Posterior vena cava (tissue), 2 donors: ENCODE data around the gene GFI1. TPM values are rescaled to one million over a fixed set of nuclear protein-coding genes. Genes with fewer than 3 reads are reported as not detected.

ENCODE experiments used
- DNase-seq: peaks from one replicate; pipeline ENCODE4 v3.0.0-alpha.2; 2020; ENCODE audit warnings: low spot score
- intact Hi-C, 2 donors: fragments of 100-400 bp; cut with DNase I; formaldehyde crosslinking; loops; one replicate each; pipeline versions ENCODE4 v1.14.1 to v1.14.2; 2022 to 2023
- total RNA-seq, 2 donors: library from RNA; stranded (reverse); fragmentation: NEBNext Ultra II Directional; extraction: Animal tissue kit (Norgen Biotek cat#: 25700); gene quantifications; one replicate each; pipeline ENCODE4 v1.2.1, GENCODE V29; 2021
- donor health status: DM: yes; HTN: yes; CAD: no.
- donor health status: DM: yes; HTN: yes; CAD: no.

The GFI1 gene
- total RNA-seq, 2 donors from 2014 or later: 0.76 to 1.1 TPM

- intact Hi-C loops: no loop called here
- DNase-seq: no peak
Observed at GRCh38 chr1:92493139-92493538, 6.4 kb upstream of the GFI1 start.

GRCh38 chr1:92488832-92489231 lies 2.1 kb upstream of the GFI1 start:
- intact Hi-C loops: no loop called here

GRCh38 chr1:92488416-92488815 lies 1.7 kb upstream of the GFI1 start:
- no peak for DNase-seq
- intact Hi-C loops: no loop called here

More at GRCh38 chr1:92488832-92489231, 2.1 kb upstream of the GFI1 start:
- DNase-seq: no peak

GRCh38 chr1:92487078-92487605 lies 417 bp upstream of the GFI1 start:
- intact Hi-C loops: no loop called here
- no peak for DNase-seq

GRCh38 chr1:92485381-92486250 lies 1.1 kb downstream of the GFI1 start:
- DNase-seq: peak; percentile 86
- intact Hi-C loops: no loop called here

GRCh38 chr1:92484472-92485380 lies 2.0 kb downstream of the GFI1 start:
- DNase-seq: peak; percentile 84
- intact Hi-C loops: no loop called here

GRCh38 chr1:92483610-92484471 lies 2.9 kb downstream of the GFI1 start:
- intact Hi-C loops: no loop called here
- DNase-seq: no peak

GRCh38 chr1:92482665-92483609 lies 3.8 kb downstream of the GFI1 start:
- DNase-seq: peak; percentile 81
- intact Hi-C loops: no loop called here

- intact Hi-C loops: no loop called here
- no peak for DNase-seq
Observed at GRCh38 chr1:92481971-92482664, 4.6 kb downstream of the GFI1 start.

GRCh38 chr1:92481599-92481925 lies 5.2 kb downstream of the GFI1 start:
- DNase-seq: no peak
- intact Hi-C loops: no loop called here

- intact Hi-C loops: no loop called here
- DNase-seq: peak; percentile 80
Observed at GRCh38 chr1:92480813-92481598, 5.7 kb downstream of the GFI1 start.

- intact Hi-C loops: no loop called here
Observed at GRCh38 chr1:92480200-92480812, 6.4 kb downstream of the GFI1 start.

GRCh38 chr1:92479587-92479986 lies 7.1 kb downstream of the GFI1 start:
- intact Hi-C loops: no loop called here
- no peak for DNase-seq

More at GRCh38 chr1:92480200-92480812, 6.4 kb downstream of the GFI1 start:
- no peak for DNase-seq

GRCh38 chr1:92478393-92478792 lies 8.3 kb downstream of the GFI1 start:
- no peak for DNase-seq
- intact Hi-C loops: no loop called here

GRCh38 chr1:92476071-92476631 lies 10.6 kb downstream of the GFI1 start:
- intact Hi-C loops: no loop called here
- no peak for DNase-seq

GRCh38 chr1:92475029-92475428 lies 11.7 kb downstream of the GFI1 start:
- intact Hi-C loops: no loop called here
- DNase-seq: no peak
